ENCODE data around the gene VCX. TPM values are rescaled to one million over a fixed set of nuclear protein-coding genes. Genes with fewer than 3 reads are reported as not detected.
"Not testable (repeated sequence)": the region's sequence is repeated elsewhere in the genome, so short reads cannot be mapped to it uniquely, and the experiment has no call there.

VCX gene
- under 1 TPM in 1 of 4 donors, not detected in 3; 0.54 TPM for total RNA-seq

DNA sequence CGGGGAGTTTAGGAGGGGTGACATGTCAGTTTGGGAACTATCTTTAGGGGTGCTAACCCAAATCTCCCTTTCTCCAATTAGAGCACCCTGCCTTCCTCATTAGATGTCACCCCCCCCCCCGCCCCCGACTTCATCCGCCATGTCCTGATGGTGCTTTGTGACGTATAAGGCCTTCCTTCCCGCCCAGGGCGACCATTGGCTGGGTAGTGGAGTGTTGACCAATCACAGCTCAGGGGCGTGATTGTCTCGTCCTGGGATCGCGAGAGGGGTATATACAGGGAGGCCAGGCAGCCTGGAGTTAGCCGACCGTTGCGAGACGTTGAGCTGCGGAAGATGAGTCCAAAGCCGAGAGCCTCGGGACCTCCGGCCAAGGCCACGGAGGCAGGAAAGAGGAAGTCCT is at the start of gene VCX:
Gene VCX (plus strand): TSS at position 301 of the 400 bp plus-strand sequence. CDS start 33 bp downstream, at position 334.
- intact Hi-C loops (cut with DNase I); H3K27ac ChIP-seq; H3K27me3 ChIP-seq; H3K9me3 ChIP-seq; H3K4me3 ChIP-seq (replicated peaks in 1 of 3); H3K36me3 ChIP-seq; H3K4me1 ChIP-seq; DNase-seq: not testable (repeated sequence)
- WGBS, 2 donors = no CpG with 5 or more reads among the region's 20 CpGs

DNA sequence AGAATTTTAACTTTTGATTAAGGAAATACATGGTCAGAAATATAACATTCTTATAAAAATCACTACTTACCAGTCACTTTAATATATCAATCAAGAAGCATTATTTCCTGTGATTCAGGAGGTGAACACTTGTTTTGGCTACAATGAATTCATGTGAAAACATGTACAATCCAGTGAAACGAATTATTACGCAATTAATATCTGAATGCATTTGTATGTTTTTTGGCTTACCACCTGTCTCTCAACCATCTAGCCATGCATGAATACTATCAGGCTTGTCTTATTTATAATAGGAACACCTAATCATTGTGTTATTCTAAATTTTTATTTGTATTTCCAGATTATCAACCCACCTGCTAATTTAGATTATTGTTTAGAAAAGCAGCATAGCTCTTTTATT is 44.6 kb upstream of the VCX start:
- Histone ChIP-seq H3K27ac (no peak overlapping the region), H3K27me3 (no peaks in the 10 kb centered on the region), H3K4me3 (replicated peaks in 1 of 3) (no peak overlapping the region), H3K4me1 (no peaks in the 10 kb centered on the region), H3K36me3 (no peaks in the 10 kb centered on the region), H3K9me3 (no peaks in the 10 kb centered on the region)
- TF ChIP-seq, protein P1, sequence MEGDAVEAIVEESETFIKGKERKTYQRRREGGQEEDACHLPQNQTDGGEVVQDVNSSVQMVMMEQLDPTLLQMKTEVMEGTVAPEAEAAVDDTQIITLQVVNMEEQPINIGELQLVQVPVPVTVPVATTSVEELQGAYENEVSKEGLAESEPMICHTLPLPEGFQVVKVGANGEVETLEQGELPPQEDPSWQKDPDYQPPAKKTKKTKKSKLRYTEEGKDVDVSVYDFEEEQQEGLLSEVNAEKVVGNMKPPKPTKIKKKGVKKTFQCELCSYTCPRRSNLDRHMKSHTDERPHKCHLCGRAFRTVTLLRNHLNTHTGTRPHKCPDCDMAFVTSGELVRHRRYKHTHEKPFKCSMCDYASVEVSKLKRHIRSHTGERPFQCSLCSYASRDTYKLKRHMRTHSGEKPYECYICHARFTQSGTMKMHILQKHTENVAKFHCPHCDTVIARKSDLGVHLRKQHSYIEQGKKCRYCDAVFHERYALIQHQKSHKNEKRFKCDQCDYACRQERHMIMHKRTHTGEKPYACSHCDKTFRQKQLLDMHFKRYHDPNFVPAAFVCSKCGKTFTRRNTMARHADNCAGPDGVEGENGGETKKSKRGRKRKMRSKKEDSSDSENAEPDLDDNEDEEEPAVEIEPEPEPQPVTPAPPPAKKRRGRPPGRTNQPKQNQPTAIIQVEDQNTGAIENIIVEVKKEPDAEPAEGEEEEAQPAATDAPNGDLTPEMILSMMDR (IDR thresholded peaks at IDR 0.05) = no peak
- TF ChIP-seq POLR2A (IDR thresholded peaks at IDR 0.05) = no peak
- intact Hi-C loops (cut with DNase I) = no loop called here
- no peak for DNase-seq
- WGBS, 2 donors = 92 to 95% methylated on average over 2 of the region's 2 CpGs

DNA sequence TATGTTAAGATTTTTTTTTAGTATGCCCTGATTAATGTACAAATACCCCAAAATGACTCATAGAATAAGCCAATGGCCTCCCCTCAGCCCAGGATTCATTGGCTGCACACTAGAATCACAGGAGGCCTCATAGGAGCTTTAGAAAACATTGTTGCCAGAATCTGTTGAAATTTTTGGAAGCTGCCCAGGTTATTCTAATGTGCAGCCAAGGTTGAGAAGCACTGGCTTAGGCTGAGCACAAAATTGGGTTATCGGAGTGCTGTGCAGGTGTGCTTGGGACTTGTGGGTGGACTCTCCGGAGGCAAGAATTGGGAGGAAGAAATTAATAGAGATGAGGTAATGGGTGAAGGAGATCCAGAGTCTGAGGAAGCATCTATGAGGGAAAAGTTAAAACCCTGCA is 41.3 kb upstream of the VCX start:
- no peak for DNase-seq
- Histone ChIP-seq H3K27me3 (no peaks in the 10 kb centered on the region), H3K9me3 (no peaks in the 10 kb centered on the region), H3K27ac (no peak overlapping the region), H3K4me3 (replicated peaks in 1 of 3) (no peak overlapping the region), H3K36me3 (no peaks in the 10 kb centered on the region), H3K4me1 (no peaks in the 10 kb centered on the region)
- intact Hi-C loops (cut with DNase I) = no loop called here
- no peak for TF ChIP-seq POLR2A (IDR thresholded peaks at IDR 0.05)
- TF ChIP-seq, protein P1 (IDR thresholded peaks at IDR 0.05) = no peak
- WGBS, 2 donors = 75 to 94% methylated on average over 2 of the region's 2 CpGs

DNA sequence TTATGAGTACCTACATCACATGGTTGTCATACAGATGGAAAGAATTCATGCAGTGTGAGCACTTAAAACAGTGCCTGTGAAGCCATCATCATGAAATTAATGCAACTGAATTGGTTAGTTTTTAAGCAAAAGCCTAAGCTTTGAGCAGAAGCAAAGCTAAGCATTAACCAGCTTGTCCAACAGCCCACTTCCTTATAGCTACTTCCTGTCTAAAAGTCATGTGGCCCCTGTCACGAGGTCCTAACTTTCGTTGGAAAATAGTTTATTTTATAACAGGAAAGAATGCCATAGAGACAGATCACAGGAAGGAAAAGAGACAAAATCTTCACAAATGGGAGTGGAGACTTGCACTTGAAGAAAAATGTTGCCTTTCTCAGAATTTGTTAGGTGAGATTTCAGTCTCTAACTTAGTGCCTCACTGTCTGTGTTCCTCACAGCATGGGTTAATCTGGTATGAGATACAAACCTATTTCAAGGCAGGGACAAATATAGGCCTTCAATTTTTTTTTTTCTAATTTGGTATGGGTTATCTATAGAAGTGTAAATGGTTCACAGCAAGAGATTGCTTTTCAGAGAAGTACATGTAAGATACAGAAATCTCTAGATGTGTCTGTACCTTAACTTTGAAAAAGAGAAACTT is 27.7 kb upstream of the VCX start:
- intact Hi-C loops (cut with DNase I) = no loop called here

DNA sequence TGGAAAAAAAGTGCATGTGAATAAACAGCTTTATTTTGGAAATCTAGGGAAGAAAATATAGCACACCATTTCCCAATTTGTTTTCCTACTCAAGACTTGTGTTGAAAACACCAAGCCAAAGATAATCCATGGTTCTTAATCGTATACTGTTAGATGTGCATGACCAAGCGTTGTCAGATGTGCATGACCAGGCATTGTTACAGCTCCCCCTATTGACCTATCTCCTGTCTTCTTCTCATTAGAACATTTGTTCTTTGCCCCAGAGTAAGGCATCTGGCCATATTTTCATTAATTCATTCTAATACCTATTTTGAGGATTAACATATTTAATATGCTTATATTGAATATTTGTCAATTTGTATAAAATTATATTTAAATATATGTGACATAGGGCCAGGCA is 14.4 kb upstream of the VCX start:
- Histone ChIP-seq H3K9me3 (no peaks in the 10 kb centered on the region), H3K27ac (no peak overlapping the region), H3K36me3 (no peaks in the 10 kb centered on the region), H3K4me3 (replicated peaks in 1 of 3) (no peak overlapping the region), H3K4me1 (no peaks in the 10 kb centered on the region), H3K27me3 (no peaks in the 10 kb centered on the region)
- TF ChIP-seq, protein P1 (IDR thresholded peaks at IDR 0.05) = no peak
- intact Hi-C loops (cut with DNase I) = no loop called here
- WGBS, 2 donors = 56 to 63% methylated on average over 2 of the region's 2 CpGs
- no peak for DNase-seq

More for the DNA sequence above, 27.7 kb upstream of the VCX start:
- no peak for TF ChIP-seq POLR2A (IDR thresholded peaks at IDR 0.05)
- TF ChIP-seq, protein P1 (IDR thresholded peaks at IDR 0.05) = no peak
- H3K27me3 ChIP-seq = no peaks in the 10 kb centered on the region
- no peak for DNase-seq
- no peaks in the 10 kb centered on the region for H3K4me1 ChIP-seq
- no peak overlapping the region for H3K4me3 ChIP-seq (replicated peaks in 1 of 3)
- WGBS, 2 donors = 23 to 50% methylated on average over 2 of the region's 2 CpGs
- no peaks in the 10 kb centered on the region for H3K9me3 ChIP-seq
- no peak overlapping the region for H3K27ac ChIP-seq
- no peaks in the 10 kb centered on the region for H3K36me3 ChIP-seq

Data from thyroid gland (tissue), 4 donors.